ENCODE results near the gene PDGFD. TPM values are rescaled to one million over a fixed set of nuclear protein-coding genes. Genes with fewer than 3 reads are reported as not detected.

Gene PDGFD
- total RNA-seq, 3 donors from 2014 or later (not counting 1 experiment from before 2014, with no cell fraction given): 23.2 to 41.2 (median 33.1) TPM

DNA sequence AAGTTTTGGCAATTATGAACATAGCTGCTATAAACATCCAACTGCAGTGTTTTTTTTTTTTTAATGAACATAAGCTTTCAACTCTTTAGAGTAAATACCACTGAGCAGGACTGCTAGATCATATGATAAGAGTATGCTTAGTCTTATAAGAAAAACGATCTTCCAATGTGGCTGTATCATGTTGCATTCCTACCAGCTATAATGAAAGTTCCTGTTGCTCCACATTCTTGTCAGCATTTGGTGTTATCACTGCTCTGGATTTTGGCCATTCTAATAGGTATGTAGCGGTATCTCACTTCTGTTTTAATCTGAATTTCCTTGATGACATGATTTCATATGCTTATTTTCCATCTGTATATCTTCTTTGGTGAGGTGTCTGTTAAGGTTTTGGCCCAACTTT is 50.4 kb downstream of the PDGFD start:
- intact Hi-C loops (cut with micrococcal nuclease): no loop called here
- Histone ChIP-seq H3K27me3 (ENCODE audit: control insufficient read depth, insufficient read depth, low read length) (no peaks in the 10 kb centered on the region), H3K4me3 (ENCODE audit: low read length) (no peak overlapping the region), H3K27ac (ENCODE audit: low read length) (no peak overlapping the region), H3K36me3 (ENCODE audit: control insufficient read depth, insufficient read depth, low read length) (no peaks in the 10 kb centered on the region), H3K4me1 (ENCODE audit: control insufficient read depth, insufficient read depth, low read length) (no peaks in the 10 kb centered on the region), H3K9me3 (ENCODE audit: control insufficient read depth, insufficient read depth, low read length) (no peaks in the 10 kb centered on the region)
- WGBS (ENCODE audit: insufficient coverage): 93% methylated on average over 2 of the region's 2 CpGs
- Mint-ChIP-seq H3K27me3 (ENCODE audit: low read depth in 2 of 2) (no peaks in the 10 kb centered on the region), H3K4me3 (no peak overlapping the region), H3K9me3 (peaks cover 4 to 13% of the 10 kb centered on the region in 2 donors), H3K27ac (no peak overlapping the region), H3K36me3 (no peaks in the 10 kb centered on the region), H3K4me1 (peaks cover 45 to 53% of the 10 kb centered on the region in 2 donors)
- TF ChIP-seq, protein P1, sequence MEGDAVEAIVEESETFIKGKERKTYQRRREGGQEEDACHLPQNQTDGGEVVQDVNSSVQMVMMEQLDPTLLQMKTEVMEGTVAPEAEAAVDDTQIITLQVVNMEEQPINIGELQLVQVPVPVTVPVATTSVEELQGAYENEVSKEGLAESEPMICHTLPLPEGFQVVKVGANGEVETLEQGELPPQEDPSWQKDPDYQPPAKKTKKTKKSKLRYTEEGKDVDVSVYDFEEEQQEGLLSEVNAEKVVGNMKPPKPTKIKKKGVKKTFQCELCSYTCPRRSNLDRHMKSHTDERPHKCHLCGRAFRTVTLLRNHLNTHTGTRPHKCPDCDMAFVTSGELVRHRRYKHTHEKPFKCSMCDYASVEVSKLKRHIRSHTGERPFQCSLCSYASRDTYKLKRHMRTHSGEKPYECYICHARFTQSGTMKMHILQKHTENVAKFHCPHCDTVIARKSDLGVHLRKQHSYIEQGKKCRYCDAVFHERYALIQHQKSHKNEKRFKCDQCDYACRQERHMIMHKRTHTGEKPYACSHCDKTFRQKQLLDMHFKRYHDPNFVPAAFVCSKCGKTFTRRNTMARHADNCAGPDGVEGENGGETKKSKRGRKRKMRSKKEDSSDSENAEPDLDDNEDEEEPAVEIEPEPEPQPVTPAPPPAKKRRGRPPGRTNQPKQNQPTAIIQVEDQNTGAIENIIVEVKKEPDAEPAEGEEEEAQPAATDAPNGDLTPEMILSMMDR (IDR thresholded peaks at IDR 0.05): no peak
- ATAC-seq (no peak), DNase-seq (no peak)

DNA sequence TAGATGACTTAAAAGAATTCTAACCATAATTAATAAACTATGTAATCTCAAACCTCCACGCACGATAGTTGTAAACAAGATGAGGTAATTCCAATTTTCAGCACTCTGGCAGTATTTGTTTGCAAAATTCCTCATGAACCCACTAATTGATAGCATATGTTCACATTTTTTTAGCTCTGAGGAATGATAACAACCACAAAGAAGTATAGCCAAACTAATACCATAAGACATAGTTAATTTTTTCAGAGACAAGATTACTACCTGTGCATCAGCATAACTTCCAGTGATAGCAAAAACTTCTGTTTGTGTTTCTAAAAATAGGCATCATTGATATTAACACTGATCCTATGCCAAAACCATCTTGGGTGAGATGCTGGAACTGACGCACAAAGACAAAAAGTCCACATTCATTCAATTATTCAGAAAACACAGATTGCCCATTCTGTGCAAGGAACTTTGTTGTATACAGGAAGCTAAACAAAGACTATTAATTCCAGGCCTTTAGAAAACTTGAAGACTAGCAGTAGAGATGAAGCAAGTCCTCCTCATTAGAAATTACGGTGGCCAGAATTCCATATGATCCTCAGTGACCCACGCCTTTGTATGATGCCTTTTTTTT is 57.7 kb downstream of the PDGFD start:
- Mint-ChIP-seq H3K9me3 (no peaks in the 10 kb centered on the region), H3K27ac (no peak overlapping the region), H3K27me3 (ENCODE audit: low read depth in 2 of 2) (no peaks in the 10 kb centered on the region), H3K4me1 (peaks cover 30 to 37% of the 10 kb centered on the region in 2 donors), H3K4me3 (no peak overlapping the region), H3K36me3 (no peaks in the 10 kb centered on the region)
- no peaks in the 10 kb centered on the region for H3K4me1 ChIP-seq (ENCODE audit: control insufficient read depth, insufficient read depth, low read length)
- no peak for ATAC-seq
- H3K27me3 ChIP-seq (ENCODE audit: control insufficient read depth, insufficient read depth, low read length): no peaks in the 10 kb centered on the region
- DNase-seq: no peak
- WGBS (ENCODE audit: insufficient coverage): 88% methylated on average over 5 of the region's 5 CpGs
- TF ChIP-seq, protein P1 (IDR thresholded peaks at IDR 0.05): no peak
- no peak overlapping the region for H3K27ac ChIP-seq (ENCODE audit: low read length)
- H3K36me3 ChIP-seq (ENCODE audit: control insufficient read depth, insufficient read depth, low read length): no peaks in the 10 kb centered on the region
- H3K9me3 ChIP-seq (ENCODE audit: control insufficient read depth, insufficient read depth, low read length): no peaks in the 10 kb centered on the region
- intact Hi-C loops (cut with micrococcal nuclease): no loop called here
- no peak overlapping the region for H3K4me3 ChIP-seq (ENCODE audit: low read length)

DNA sequence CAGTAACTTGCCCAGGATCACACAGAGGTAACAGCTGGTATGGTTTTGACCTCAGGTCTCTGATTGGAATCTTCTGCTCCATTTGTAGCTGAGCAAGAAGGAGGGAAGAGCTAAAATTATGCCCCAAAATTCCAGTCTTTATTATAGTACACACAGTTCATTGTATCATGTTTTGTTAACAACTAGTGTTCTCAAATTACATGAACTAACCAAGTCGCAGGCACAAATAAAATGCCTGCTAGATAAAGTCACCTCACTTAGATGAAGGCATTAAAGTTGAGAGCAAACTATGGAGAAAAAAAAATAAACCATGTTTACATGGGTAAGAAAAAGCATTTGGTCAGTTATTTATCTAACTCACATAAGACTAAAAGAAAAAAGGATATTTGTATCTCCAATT is 58.8 kb downstream of the PDGFD start:
- intact Hi-C loops (cut with micrococcal nuclease): no loop called here
- no peak overlapping the region for H3K27ac Mint-ChIP-seq
- no CpG with 5 or more reads among the region's 1 CpG for WGBS (ENCODE audit: insufficient coverage)

More for the DNA sequence above, 58.8 kb downstream of the PDGFD start:
- Mint-ChIP-seq H3K4me1 (peaks cover 27 to 38% of the 10 kb centered on the region in 2 donors), H3K4me3 (no peak overlapping the region), H3K27me3 (ENCODE audit: low read depth in 2 of 2) (no peaks in the 10 kb centered on the region), H3K9me3 (no peaks in the 10 kb centered on the region), H3K36me3 (no peaks in the 10 kb centered on the region)
- no peak for ATAC-seq
- H3K36me3 ChIP-seq (ENCODE audit: control insufficient read depth, insufficient read depth, low read length): no peaks in the 10 kb centered on the region
- H3K4me1 ChIP-seq (ENCODE audit: control insufficient read depth, insufficient read depth, low read length): no peaks in the 10 kb centered on the region
- H3K27ac ChIP-seq (ENCODE audit: low read length): no peak overlapping the region
- no peaks in the 10 kb centered on the region for H3K27me3 ChIP-seq (ENCODE audit: control insufficient read depth, insufficient read depth, low read length)
- H3K4me3 ChIP-seq (ENCODE audit: low read length): no peak overlapping the region
- no peak for DNase-seq
- TF ChIP-seq, protein P1 (IDR thresholded peaks at IDR 0.05): no peak
- H3K9me3 ChIP-seq (ENCODE audit: control insufficient read depth, insufficient read depth, low read length): no peaks in the 10 kb centered on the region

All from natural killer cell (primary cell).